ENCODE results near the gene AKAP1. TPM values are rescaled to one million over a fixed set of nuclear protein-coding genes. Genes with fewer than 3 reads are reported as not detected.
A peak's percentile ranks its signal among the peaks of the same experiment; 100 is the strongest.

AKAP1 gene
- total RNA-seq, 4 donors from 2014 or later = 57.5 to 174 (median 117) TPM

- no peak for ATAC-seq
- intact Hi-C loops (cut with DNase I; ENCODE audit: low total_unique reads) = loop anchor here (10.0 kb wide), 1 partner anchor 109 kb away; no protein-coding TSS in a partner anchor
- TF ChIP-seq POLR2A (IDR thresholded peaks at IDR 0.05) = no peak
- TF ChIP-seq CTCF (IDR thresholded peaks at IDR 0.05 in 4 of 5, conservative IDR thresholded peaks at IDR 0.05 in 1 of 5) = peak; percentile 68 to 86 (median 81)
Observed at GRCh38 chr17:57114085-57114673, 29.1 kb downstream of the AKAP1 start.

GRCh38 chr17:57115377-57115776, 30.3 kb downstream of the AKAP1 start:
- no peaks in the 10 kb centered on the region for H3K27me3 ChIP-seq
- intact Hi-C loops (cut with DNase I; ENCODE audit: low total_unique reads) (loop anchor here (10.0 kb wide), 1 partner anchor 111 kb away; no protein-coding TSS in a partner anchor), in situ Hi-C loops (cut with MboI; ENCODE audit: low sequenced_read_pairs in 4 of 4) (loop anchor here in 1 of 4 donors (25.0 kb wide), 1 partner anchor 997 kb away; no protein-coding TSS in a partner anchor)
- H3K9me3 ChIP-seq = no peaks in the 10 kb centered on the region
- H3K36me3 ChIP-seq = peaks cover 0 to 79% of the 10 kb centered on the region in 2 donors
- TF ChIP-seq CTCF (IDR thresholded peaks at IDR 0.05 in 4 of 5, conservative IDR thresholded peaks at IDR 0.05 in 1 of 5) = no peak
- TF ChIP-seq POLR2A (IDR thresholded peaks at IDR 0.05) = no peak
- H3K4me1 ChIP-seq = peaks cover 14 to 21% of the 10 kb centered on the region in 2 donors
- no peak overlapping the region for H3K4me3 ChIP-seq
- no peak for ATAC-seq
- peak overlapping the region in 1 of 4 donors; percentile 37 for H3K27ac ChIP-seq
- DNase-seq = no peak

More at GRCh38 chr17:57114085-57114673, 29.1 kb downstream of the AKAP1 start:
- Histone ChIP-seq H3K36me3 (peaks cover 0 to 69% of the 10 kb centered on the region in 2 donors), H3K27me3 (no peaks in the 10 kb centered on the region), H3K27ac (peak overlapping the region; percentile 35 to 59 (median 50)), H3K9me3 (no peaks in the 10 kb centered on the region), H3K4me3 (no peak overlapping the region), H3K4me1 (peaks cover 26 to 33% of the 10 kb centered on the region in 2 donors)
- in situ Hi-C loops (cut with MboI; ENCODE audit: low sequenced_read_pairs in 4 of 4) = loop anchor here in 1 of 4 donors (25.0 kb wide), 1 partner anchor 998 kb away; no protein-coding TSS in a partner anchor
- DNase-seq = no peak

- ATAC-seq = no peak
- intact Hi-C loops (cut with DNase I; ENCODE audit: low total_unique reads) (loop anchor here (10.0 kb wide), 1 partner anchor 111 kb away; no protein-coding TSS in a partner anchor), in situ Hi-C loops (cut with MboI; ENCODE audit: low sequenced_read_pairs in 4 of 4) (loop anchor here in 1 of 4 donors (25.0 kb wide), 1 partner anchor 996 kb away; no protein-coding TSS in a partner anchor)
- no peaks in the 10 kb centered on the region for H3K9me3 ChIP-seq
- no peaks in the 10 kb centered on the region for H3K27me3 ChIP-seq
- H3K4me3 ChIP-seq = no peak overlapping the region
- peaks cover 0 to 79% of the 10 kb centered on the region in 2 donors for H3K36me3 ChIP-seq
- no peak for DNase-seq
- peaks cover 8 to 16% of the 10 kb centered on the region in 2 donors for H3K4me1 ChIP-seq
- H3K27ac ChIP-seq = no peak overlapping the region
- TF ChIP-seq CTCF (IDR thresholded peaks at IDR 0.05 in 4 of 5, conservative IDR thresholded peaks at IDR 0.05 in 1 of 5) = no peak
- TF ChIP-seq POLR2A (IDR thresholded peaks at IDR 0.05) = no peak
Observed at GRCh38 chr17:57115916-57116315, 30.9 kb downstream of the AKAP1 start.

GRCh38 chr17:57117798-57118197, 32.8 kb downstream of the AKAP1 start:
- Histone ChIP-seq H3K27ac (no peak overlapping the region), H3K9me3 (no peaks in the 10 kb centered on the region), H3K36me3 (peaks cover 0 to 80% of the 10 kb centered on the region in 2 donors), H3K4me1 (peaks cover 0 to 3% of the 10 kb centered on the region in 2 donors), H3K27me3 (no peaks in the 10 kb centered on the region), H3K4me3 (no peak overlapping the region)
- ATAC-seq (no peak), DNase-seq (no peak)
- in situ Hi-C loops (cut with MboI; ENCODE audit: low sequenced_read_pairs in 4 of 4) = loop anchor here in 1 of 4 donors (25.0 kb wide), 1 partner anchor 995 kb away; no protein-coding TSS in a partner anchor
- TF ChIP-seq POLR2A (IDR thresholded peaks at IDR 0.05) = no peak
- intact Hi-C loops (cut with DNase I; ENCODE audit: low total_unique reads) = loop anchor here (10.0 kb wide), 1 partner anchor 113 kb away; no protein-coding TSS in a partner anchor

GRCh38 chr17:57120814-57121213, 35.8 kb downstream of the AKAP1 start:
- Histone ChIP-seq H3K36me3 (peaks cover 0 to 74% of the 10 kb centered on the region in 2 donors), H3K4me3 (no peak overlapping the region), H3K27me3 (no peaks in the 10 kb centered on the region), H3K27ac (no peak overlapping the region), H3K9me3 (no peaks in the 10 kb centered on the region), H3K4me1 (peaks cover 0 to 4% of the 10 kb centered on the region in 2 donors)
- in situ Hi-C loops (cut with MboI; ENCODE audit: low sequenced_read_pairs in 4 of 4) (loop anchor here (5.0 to 25.0 kb wide), 4 partner anchors 624 to 991 kb away; partner anchors contain the start of gene CCDC182 (in 3 of the 4)), intact Hi-C loops (cut with DNase I; ENCODE audit: low total_unique reads) (no loop called here)
- no peak for ATAC-seq
- DNase-seq = no peak
- TF ChIP-seq POLR2A (IDR thresholded peaks at IDR 0.05) = no peak
- TF ChIP-seq CTCF (IDR thresholded peaks at IDR 0.05 in 4 of 5, conservative IDR thresholded peaks at IDR 0.05 in 1 of 5) = no peak

Measured in gastrocnemius medialis (tissue), 4 donors.